CD4-positive, alpha-beta T cell treated with Interleukin-6 for 4 hours (primary cell): Measurements from ENCODE around the gene PCDHGA9.
A peak's percentile ranks its signal among the peaks of the same experiment; 100 is the strongest.
"Not testable (repeated sequence)": the region's sequence is repeated elsewhere in the genome, so short reads cannot be mapped to it uniquely, and the experiment has no call there.

Source experiments
- DNase-seq: peaks from one replicate; pipeline ENCODE4 v3.0.0-alpha.2; 2020; ENCODE audit warnings: mixed read lengths

Gene PCDHGA9

DNA sequence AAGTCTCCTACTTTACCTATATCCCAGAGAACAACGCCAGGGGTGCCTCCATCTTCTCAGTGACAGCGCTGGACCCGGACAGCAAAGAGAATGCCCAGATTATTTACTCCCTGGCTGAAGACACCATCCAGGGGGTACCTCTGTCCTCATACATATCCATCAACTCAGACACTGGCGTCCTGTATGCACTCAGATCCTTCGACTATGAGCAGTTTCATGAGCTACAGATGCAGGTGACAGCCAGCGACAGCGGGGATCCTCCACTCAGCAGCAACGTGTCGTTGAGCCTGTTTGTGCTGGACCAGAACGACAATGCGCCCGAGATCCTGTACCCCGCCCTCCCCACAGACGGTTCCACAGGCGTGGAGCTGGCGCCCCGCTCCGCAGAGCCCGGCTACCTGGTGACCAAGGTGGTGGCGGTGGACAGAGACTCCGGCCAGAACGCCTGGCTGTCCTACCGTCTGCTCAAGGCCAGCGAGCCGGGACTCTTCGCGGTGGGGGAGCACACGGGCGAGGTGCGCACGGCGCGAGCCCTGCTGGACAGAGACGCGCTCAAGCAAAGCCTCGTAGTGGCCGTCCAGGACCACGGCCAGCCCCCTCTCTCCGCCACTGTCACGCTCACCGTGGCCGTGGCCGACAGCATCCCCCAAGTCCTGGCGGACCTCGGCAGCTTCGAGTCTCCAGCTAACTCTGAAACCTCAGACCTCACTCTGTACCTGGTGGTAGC, 12.1 kb downstream of the PCDHGA9 start:
- DNase-seq = not testable (repeated sequence)

- DNase-seq = not testable (repeated sequence)
Observed at GRCh38 chr5:141415275-141415618, 12.7 kb downstream of the PCDHGA9 start.

GRCh38 chr5:141417494-141418172, 15.1 kb downstream of the PCDHGA9 start, which contains the start of gene PCDHGB7:
Gene PCDHGB7 (plus strand): TSS chr5:141417677. CDS start chr5:141417860, 183 bp downstream.
- DNase-seq = peak; percentile 47

GRCh38 chr5:141419074-141419880, 16.7 kb downstream of the PCDHGA9 start:
- no peak for DNase-seq

DNA sequence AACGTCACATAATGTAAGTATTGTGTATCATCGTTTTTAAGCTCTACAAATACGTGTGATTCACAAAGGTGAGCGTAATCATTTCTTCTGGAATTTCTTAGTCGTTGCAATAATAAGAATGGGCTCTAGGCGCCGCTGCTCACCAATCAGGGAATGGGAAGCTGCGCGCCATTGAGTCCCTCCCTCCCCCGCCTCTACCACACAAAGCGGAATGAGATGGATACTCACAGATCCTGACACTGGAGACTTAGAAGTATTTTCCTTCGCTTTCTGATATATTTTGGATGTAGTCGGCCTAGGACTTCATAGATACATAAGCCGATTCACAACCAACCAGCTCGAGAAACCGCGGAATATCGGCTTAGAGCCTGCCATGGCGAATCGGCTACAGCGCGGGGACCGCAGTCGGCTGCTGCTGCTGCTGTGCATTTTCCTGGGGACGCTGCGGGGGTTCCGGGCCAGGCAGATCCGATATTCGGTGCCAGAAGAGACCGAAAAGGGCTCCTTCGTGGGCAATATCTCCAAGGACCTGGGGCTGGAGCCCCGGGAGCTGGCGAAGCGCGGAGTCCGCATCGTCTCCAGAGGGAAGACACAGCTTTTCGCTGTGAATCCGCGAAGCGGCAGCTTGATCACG, 18.4 kb downstream of the PCDHGA9 start, which contains the start of gene PCDHGA11:
PCDHGA11 (plus strand) TSS at position 197 of the 634 bp plus-strand sequence; CDS start at position 374, 177 bp downstream.
- DNase-seq = peak; percentile 49

DNA sequence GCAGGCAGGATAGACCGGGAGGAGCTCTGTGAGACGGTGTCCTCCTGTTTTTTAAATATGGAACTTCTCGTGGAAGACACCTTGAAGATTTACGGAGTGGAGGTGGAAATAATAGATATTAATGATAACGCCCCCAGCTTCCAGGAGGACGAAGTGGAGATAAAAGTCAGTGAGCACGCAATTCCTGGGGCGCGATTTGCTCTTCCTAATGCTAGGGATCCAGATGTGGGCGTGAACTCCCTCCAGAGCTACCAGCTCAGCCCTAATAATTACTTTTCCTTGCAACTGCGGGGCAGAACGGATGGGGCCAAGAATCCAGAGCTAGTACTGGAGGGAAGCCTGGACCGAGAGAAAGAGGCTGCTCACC, 18.9 kb downstream of the PCDHGA9 start:
- no peak for DNase-seq

DNA sequence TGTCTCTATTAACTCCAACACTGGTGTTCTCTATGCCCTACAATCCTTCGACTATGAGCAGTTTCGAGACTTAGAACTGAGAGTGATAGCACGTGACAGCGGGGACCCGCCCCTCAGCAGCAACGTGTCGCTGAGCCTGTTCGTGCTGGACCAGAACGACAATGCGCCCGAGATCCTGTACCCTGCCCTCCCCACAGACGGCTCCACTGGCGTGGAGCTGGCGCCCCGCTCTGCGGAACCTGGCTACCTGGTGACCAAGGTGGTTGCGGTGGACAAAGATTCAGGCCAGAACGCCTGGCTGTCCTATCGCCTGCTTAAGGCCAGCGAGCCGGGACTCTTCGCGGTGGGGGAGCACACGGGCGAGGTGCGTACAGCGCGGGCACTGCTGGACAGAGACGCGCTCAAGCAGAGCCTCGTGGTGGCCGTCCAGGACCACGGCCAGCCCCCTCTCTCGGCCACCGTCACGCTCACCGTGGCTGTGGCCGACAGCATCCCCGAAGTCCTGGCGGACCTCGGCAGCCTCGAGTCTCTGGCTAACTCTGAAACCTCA, 20.2 kb downstream of the PCDHGA9 start:
- no peak for DNase-seq

DNA sequence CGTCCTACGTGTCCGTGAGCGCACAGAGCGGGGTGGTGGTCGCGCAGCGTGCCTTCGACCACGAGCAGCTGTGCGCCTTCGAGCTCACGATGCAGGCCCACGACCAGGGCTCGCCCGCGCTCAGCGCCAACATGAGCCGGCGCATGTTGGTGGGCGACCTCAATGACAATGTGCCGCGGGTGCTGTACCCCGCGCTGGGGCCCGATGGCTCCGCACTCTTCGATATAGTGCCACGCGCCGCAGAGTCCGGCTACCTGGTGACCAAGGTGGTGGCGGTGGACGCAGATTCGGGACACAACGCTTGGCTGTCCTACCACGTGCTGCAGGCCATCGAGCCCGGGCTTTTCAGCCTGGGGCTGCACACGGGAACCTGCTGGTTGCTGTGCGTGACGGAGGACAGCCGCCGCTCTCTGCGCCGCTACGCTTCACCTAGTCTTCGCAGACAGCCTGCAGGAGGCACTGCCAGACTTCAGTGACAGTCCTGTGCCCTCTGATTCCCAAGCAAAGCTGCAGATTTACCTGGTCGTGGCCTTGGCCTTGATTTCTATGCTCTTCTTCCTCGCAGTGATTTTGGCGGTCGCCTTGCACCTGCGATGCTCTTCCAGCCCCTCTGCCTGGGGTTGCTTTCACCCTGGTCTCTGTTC, 25.3 kb downstream of the PCDHGA9 start:
- DNase-seq = no peak

- DNase-seq = peak; percentile 7
Observed at GRCh38 chr5:141430332-141431113, 27.9 kb downstream of the PCDHGA9 start, which contains the start of gene PCDHGA12. Gene PCDHGA12 (plus strand): TSS chr5:141430507. CDS start chr5:141430760, 253 bp downstream.

GRCh38 chr5:141431286-141431685, 28.7 kb downstream of the PCDHGA9 start:
- no peak for DNase-seq

DNA sequence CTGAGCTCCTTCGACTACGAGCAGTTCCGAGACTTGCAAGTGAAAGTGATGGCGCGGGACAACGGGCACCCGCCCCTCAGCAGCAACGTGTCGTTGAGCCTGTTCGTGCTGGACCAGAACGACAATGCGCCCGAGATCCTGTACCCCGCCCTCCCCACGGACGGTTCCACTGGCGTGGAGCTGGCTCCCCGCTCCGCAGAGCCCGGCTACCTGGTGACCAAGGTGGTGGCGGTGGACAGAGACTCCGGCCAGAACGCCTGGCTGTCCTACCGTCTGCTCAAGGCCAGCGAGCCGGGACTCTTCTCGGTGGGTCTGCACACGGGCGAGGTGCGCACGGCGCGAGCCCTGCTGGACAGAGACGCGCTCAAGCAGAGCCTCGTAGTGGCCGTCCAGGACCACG, 29.7 kb downstream of the PCDHGA9 start:
- DNase-seq = not testable (repeated sequence)

DNA sequence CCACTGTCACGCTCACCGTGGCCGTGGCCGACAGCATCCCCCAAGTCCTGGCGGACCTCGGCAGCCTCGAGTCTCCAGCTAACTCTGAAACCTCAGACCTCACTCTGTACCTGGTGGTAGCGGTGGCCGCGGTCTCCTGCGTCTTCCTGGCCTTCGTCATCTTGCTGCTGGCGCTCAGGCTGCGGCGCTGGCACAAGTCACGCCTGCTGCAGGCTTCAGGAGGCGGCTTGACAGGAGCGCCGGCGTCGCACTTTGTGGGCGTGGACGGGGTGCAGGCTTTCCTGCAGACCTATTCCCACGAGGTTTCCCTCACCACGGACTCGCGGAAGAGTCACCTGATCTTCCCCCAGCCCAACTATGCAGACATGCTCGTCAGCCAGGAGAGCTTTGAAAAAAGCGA, 30.1 kb downstream of the PCDHGA9 start:
- DNase-seq = not testable (repeated sequence)

DNA sequence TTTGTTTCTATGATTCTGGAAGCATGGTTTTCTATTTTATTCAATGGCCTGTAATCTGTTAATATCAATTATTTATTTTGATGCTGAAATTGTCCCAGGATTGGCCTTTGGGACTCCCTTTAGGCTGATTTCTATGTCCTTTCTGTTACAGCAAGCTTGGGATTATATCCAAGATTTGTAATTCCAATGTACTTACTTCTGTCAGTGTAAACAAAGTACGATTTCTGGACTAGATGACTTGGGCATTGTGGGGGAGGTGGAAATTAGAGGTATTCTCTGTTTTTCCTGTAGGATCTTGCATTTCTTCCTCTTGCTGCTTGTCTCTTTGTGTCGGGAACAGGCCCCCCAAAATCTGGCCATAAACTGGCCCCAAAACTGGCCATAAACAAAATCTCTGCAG, 31.4 kb downstream of the PCDHGA9 start:
- DNase-seq = no peak

DNA sequence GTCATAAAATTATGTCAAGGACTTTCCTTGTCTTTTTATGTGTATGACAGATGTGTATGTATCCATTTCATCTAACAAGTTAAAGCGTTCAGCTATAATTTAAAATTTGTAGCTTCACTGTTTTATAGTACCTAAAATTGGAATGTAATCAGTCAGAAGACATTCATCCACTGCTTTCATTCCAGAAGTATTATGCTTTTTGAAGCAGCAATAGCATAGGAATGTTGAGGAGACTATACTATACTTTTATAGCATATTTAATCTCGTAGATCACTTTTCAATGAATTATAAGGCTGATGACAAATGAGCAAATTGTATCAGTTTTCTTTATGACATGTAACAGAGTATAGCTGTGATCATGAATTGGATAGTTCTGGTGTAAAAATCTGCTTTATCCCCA, 34.6 kb downstream of the PCDHGA9 start:
- DNase-seq = no peak

DNA sequence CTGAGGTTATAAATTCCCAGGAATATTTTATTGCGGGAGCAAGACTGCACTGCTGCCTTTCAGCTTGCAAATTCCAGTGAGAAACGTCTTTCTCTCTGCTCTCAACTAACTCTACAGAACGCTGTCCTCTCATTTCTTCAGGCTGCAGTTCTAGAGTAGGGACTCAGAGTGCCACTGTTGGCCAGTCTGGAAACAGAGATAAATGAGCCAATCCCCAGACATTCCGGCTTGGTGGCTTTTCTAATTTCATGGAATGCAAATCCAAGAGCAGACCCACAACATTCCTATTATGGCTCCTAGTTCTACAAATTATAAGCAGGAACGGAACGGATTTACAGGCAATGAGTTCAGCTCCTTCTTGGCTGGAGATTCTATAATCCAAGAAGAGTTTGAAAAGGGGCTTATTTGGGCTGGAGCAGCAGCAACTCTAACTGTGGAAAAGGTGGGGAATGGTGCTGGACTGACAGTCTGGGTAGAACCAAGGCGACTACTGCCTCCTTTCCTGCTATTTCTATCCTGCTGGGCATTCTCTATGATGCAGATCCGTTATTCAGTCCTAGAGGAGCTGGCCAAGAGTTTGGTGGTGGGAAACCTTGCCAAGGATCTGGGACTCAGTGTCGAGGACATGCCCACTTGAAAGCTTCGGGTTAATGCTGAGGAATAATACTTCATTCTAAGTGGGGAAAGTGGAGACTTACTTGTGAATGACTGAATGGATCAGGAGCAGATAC, 37.0 kb downstream of the PCDHGA9 start:
- no peak for DNase-seq

- DNase-seq = no peak
Observed at GRCh38 chr5:141440341-141440740, 37.8 kb downstream of the PCDHGA9 start.

DNA sequence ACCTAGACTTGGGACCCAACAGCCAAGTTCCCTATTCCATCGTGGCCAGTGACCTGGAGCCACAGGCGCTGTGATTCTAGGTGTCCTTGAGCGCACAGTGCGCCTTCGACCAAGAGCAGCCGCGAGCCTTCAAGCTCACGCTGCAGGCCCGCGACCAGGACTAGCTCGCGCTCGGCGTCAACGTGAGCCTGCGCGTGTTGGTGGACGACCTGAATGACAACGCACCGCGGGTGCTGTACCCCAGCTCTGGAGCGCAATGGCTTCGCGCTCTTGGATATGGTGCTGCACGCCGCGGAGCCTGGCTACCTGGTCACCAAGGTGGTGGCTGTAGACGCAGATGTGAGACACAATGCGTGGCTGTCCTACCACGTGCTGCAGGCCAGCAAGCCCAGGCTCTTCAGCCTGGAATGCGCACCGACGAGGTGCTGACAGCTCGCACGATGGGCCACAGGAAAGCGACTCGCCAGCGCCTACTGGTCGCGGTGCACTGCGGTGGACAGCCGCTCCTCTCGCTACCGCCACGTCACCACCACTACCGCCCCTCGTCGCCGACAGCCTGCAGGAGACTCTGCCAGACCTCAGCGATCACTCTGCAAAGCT, 39.1 kb downstream of the PCDHGA9 start:
- DNase-seq = no peak
